Mammary epithelial cell (primary cell): ENCODE results near the gene KXD1.

Experiments
- CTCF ChIP-seq, 2 donors: IDR thresholded peaks in 1 of 2; conservative IDR thresholded peaks in 1 of 2; 2 replicates each; pipeline ENCODE4 v1.5.1; 2011 to 2012; ENCODE audit warnings: inconsistent platforms in 2 of 2, low read length in 2 of 2, mild to moderate bottlenecking in 2 of 2, control low read depth in 1 of 2, low read depth in 1 of 2; ENCODE audit not compliant: insufficient read depth in 1 of 2; ENCODE audit errors: extremely low read depth in 1 of 2
- EZH2 ChIP-seq: IDR thresholded peaks from 2 replicates; pipeline ENCODE4 v1.6.1; 2012; ENCODE audit warnings: low read length, inconsistent platforms, borderline replicate concordance

- TF ChIP-seq CTCF (conservative IDR thresholded peaks at IDR 0.05 in 1 of 2, IDR thresholded peaks at IDR 0.05 in 1 of 2; ENCODE audit: extremely low read depth in 1 of 2, insufficient read depth in 1 of 2, low read depth in 1 of 2, low read length in 2 of 2) (no peak), EZH2 (no peak)
These were observed 509 bp downstream of the KXD1 start for GRCh38 chr19:18558202-18558555.
